Measurements from ENCODE around the gene BHLHE41. TPM values are rescaled to one million over a fixed set of nuclear protein-coding genes. Genes with fewer than 3 reads are reported as not detected.

BHLHE41 gene
- polyA plus RNA-seq, 1 donor from 2014 or later = not detected

DNA sequence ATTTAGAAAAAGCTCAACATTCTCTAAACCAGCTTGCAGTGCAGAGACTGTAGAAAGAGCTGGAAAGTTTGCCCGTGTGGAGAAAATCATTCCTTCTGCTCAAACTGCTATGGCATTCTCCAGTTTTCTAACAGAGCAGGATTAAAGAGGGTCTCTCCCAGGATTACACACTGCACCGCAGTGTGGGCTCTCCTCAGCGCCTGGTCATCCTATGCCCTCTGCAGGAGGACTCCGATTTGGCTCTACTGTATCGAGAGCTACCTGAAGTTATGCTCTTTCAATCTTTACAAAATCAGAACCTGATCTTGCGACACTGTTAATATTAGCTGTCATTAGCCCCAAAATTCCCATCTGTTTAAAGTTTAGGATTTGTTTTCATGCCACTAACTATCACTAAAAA lies 33.0 kb downstream of the BHLHE41 start:
- H3K27me3 ChIP-seq (ENCODE audit: insufficient read depth, low read depth, low read length) = no peaks in the 10 kb centered on the region
- no peaks in the 10 kb centered on the region for H3K79me2 ChIP-seq (replicated peaks; ENCODE audit: insufficient read depth, low read length)
- no peak overlapping the region for H3K27ac ChIP-seq (ENCODE audit: low read length)
- H3K4me2 ChIP-seq (ENCODE audit: low read length) = no peak overlapping the region
- no peak overlapping the region for H3K4me3 ChIP-seq (ENCODE audit: low read length)
- TF ChIP-seq EP300 (conservative IDR thresholded peaks at IDR 0.05; ENCODE audit: poor library complexity, severe bottlenecking) (no peak), RAD21 (conservative IDR thresholded peaks at IDR 0.05) (peak; percentile 25)
- no peak overlapping the region for H2AFZ ChIP-seq (ENCODE audit: low read depth, low read length)
- no peaks in the 10 kb centered on the region for H3K9me3 ChIP-seq (ENCODE audit: low read length)
- H3F3A ChIP-seq (ENCODE audit: insufficient read depth, low read length, poor library complexity, severe bottlenecking) = no peaks in the 10 kb centered on the region
- no peak overlapping the region for H3K9ac ChIP-seq (ENCODE audit: low read length)
- H4K20me1 ChIP-seq (ENCODE audit: insufficient read depth) = no peaks in the 10 kb centered on the region
- H3K9me2 ChIP-seq (ENCODE audit: insufficient read depth, low read length) = no peaks in the 10 kb centered on the region
- no peaks in the 10 kb centered on the region for H3K36me3 ChIP-seq (ENCODE audit: insufficient read depth, low read length)

GRCh38 chr12:26090836-26091510 lies 33.9 kb downstream of the BHLHE41 start:
- H3K9me2 ChIP-seq (ENCODE audit: insufficient read depth, low read length) = no peaks in the 10 kb centered on the region
- no peaks in the 10 kb centered on the region for H3K27me3 ChIP-seq (ENCODE audit: insufficient read depth, low read depth, low read length)
- H3K9me3 ChIP-seq (ENCODE audit: low read length) = no peaks in the 10 kb centered on the region
- no peaks in the 10 kb centered on the region for H4K20me1 ChIP-seq (ENCODE audit: insufficient read depth)
- H2AFZ ChIP-seq (ENCODE audit: low read depth, low read length) = no peak overlapping the region
- H3K27ac ChIP-seq (ENCODE audit: low read length) = no peak overlapping the region
- no peaks in the 10 kb centered on the region for H3K79me2 ChIP-seq (replicated peaks; ENCODE audit: insufficient read depth, low read length)
- TF ChIP-seq SMC3 (conservative IDR thresholded peaks at IDR 0.05; ENCODE audit: poor library complexity) (no peak), MXI1 (conservative IDR thresholded peaks at IDR 0.05; ENCODE audit: poor library complexity, severe bottlenecking) (no peak), TAF1 (IDR thresholded peaks at IDR 0.05; ENCODE audit: low read depth) (no peak), EP300 (conservative IDR thresholded peaks at IDR 0.05; ENCODE audit: poor library complexity, severe bottlenecking) (no peak), EZH2 (IDR thresholded peaks at IDR 0.05; ENCODE audit: borderline replicate concordance, insufficient read depth, low read length, poor library complexity, severe bottlenecking) (no peak), CTCF (IDR thresholded peaks at IDR 0.05; ENCODE audit: poor library complexity, severe bottlenecking) (no peak), POLR2AphosphoS5 (IDR thresholded peaks at IDR 0.05) (no peak), RAD21 (conservative IDR thresholded peaks at IDR 0.05) (no peak)
- TF ChIP-seq, protein P1, sequence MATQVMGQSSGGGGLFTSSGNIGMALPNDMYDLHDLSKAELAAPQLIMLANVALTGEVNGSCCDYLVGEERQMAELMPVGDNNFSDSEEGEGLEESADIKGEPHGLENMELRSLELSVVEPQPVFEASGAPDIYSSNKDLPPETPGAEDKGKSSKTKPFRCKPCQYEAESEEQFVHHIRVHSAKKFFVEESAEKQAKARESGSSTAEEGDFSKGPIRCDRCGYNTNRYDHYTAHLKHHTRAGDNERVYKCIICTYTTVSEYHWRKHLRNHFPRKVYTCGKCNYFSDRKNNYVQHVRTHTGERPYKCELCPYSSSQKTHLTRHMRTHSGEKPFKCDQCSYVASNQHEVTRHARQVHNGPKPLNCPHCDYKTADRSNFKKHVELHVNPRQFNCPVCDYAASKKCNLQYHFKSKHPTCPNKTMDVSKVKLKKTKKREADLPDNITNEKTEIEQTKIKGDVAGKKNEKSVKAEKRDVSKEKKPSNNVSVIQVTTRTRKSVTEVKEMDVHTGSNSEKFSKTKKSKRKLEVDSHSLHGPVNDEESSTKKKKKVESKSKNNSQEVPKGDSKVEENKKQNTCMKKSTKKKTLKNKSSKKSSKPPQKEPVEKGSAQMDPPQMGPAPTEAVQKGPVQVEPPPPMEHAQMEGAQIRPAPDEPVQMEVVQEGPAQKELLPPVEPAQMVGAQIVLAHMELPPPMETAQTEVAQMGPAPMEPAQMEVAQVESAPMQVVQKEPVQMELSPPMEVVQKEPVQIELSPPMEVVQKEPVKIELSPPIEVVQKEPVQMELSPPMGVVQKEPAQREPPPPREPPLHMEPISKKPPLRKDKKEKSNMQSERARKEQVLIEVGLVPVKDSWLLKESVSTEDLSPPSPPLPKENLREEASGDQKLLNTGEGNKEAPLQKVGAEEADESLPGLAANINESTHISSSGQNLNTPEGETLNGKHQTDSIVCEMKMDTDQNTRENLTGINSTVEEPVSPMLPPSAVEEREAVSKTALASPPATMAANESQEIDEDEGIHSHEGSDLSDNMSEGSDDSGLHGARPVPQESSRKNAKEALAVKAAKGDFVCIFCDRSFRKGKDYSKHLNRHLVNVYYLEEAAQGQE (IDR thresholded peaks at IDR 0.05; ENCODE audit: borderline replicate concordance) = no peak
- H3K4me2 ChIP-seq (ENCODE audit: low read length) = no peak overlapping the region
- no peak overlapping the region for H3K9ac ChIP-seq (ENCODE audit: low read length)
- no peaks in the 10 kb centered on the region for H3F3A ChIP-seq (ENCODE audit: insufficient read depth, low read length, poor library complexity, severe bottlenecking)
- no peaks in the 10 kb centered on the region for H3K36me3 ChIP-seq (ENCODE audit: insufficient read depth, low read length)
- no peak overlapping the region for H3K4me3 ChIP-seq (ENCODE audit: low read length)

Measured in neural cell (in vitro differentiated cells).